Neural cell (in vitro differentiated cells): ENCODE data around the gene TAF5L. TPM values are rescaled to one million over a fixed set of nuclear protein-coding genes. Genes with fewer than 3 reads are reported as not detected.
A peak's percentile ranks its signal among the peaks of the same experiment; 100 is the strongest.

Experiments used
- H2AFZ ChIP-seq: fragments of 200-600, 300-800 bp; sonication (generic), shearing (Covaris generic); 2 replicates; pipeline ENCODE4 v1.6.0; 2014; ENCODE audit warnings: low read depth, mild to moderate bottlenecking, antibody characterized with exemption, low read length, moderate library complexity
- H3F3A ChIP-seq: fragments of 200-600 bp; shearing (Covaris generic); 2 replicates; pipeline ENCODE4 v1.6.1; 2016; ENCODE audit warnings: mild to moderate bottlenecking, moderate library complexity, mixed read lengths, antibody characterized with exemption, low read length; ENCODE audit not compliant: insufficient read depth, poor library complexity, severe bottlenecking
- H3K27ac ChIP-seq: fragments of 200-600, 300-800 bp; sonication (generic), shearing (Covaris generic); 2 replicates; pipeline ENCODE4 v1.5.1; 2014; ENCODE audit warnings: mild to moderate bottlenecking, low read length, moderate library complexity
- H3K27me3 ChIP-seq: fragments of 300-800, 200-600 bp; sonication (generic), shearing (Covaris generic); 2 replicates; pipeline ENCODE4 v1.6.0; 2014; ENCODE audit warnings: mild to moderate bottlenecking, low read depth, low read length, moderate library complexity; ENCODE audit not compliant: insufficient read depth
- H3K36me3 ChIP-seq: fragments of 300-800, 200-600 bp; sonication (generic), shearing (Covaris generic); 2 replicates; pipeline ENCODE4 v1.5.1; 2014; ENCODE audit warnings: mild to moderate bottlenecking, antibody characterized with exemption, low read length, moderate library complexity; ENCODE audit not compliant: insufficient read depth
- H3K4me2 ChIP-seq: fragments of 300-800, 200-600 bp; sonication (generic), shearing (Covaris generic); 2 replicates; pipeline ENCODE4 v1.6.0; 2014; ENCODE audit warnings: mild to moderate bottlenecking, low read length
- H3K4me3 ChIP-seq: fragments of 300-800, 200-600 bp; sonication (generic), shearing (Covaris generic); 2 replicates; pipeline ENCODE4 v1.5.1; 2014; ENCODE audit warnings: mild to moderate bottlenecking, low read length, moderate library complexity
- H3K79me2 ChIP-seq: fragments of 200-600 bp; shearing (Covaris generic); replicated peaks from 2 replicates; pipeline ENCODE4 v1.6.0; 2014; ENCODE audit warnings: mild to moderate bottlenecking, low read length, moderate library complexity; ENCODE audit not compliant: insufficient read depth
- H3K9ac ChIP-seq: fragments of 300-800, 200-600 bp; sonication (generic), shearing (Covaris generic); 2 replicates; pipeline ENCODE4 v1.6.1; 2016; ENCODE audit warnings: mild to moderate bottlenecking, low read length, mixed read lengths
- H3K9me2 ChIP-seq: fragments of 200-600 bp; shearing (Covaris generic); 2 replicates; pipeline ENCODE4 v1.6.1; 2016; ENCODE audit warnings: mild to moderate bottlenecking, low read length, mixed read lengths; ENCODE audit not compliant: insufficient read depth
- H3K9me3 ChIP-seq: fragments of 200-600, 300-800 bp; sonication (generic), shearing (Covaris generic); 2 replicates; pipeline ENCODE4 v1.6.1; 2016; ENCODE audit warnings: mild to moderate bottlenecking, mixed run types, low read length, moderate library complexity, mixed read lengths
- H4K20me1 ChIP-seq: fragments of 200-600 bp; shearing (Covaris generic); 2 replicates; pipeline ENCODE4 v1.6.1; 2016; ENCODE audit warnings: mild to moderate bottlenecking, mixed run types; ENCODE audit not compliant: insufficient read depth
- EP300 ChIP-seq: fragments of 450-650 bp; conservative IDR thresholded peaks from 2 replicates; pipeline ENCODE4 v1.6.1; 2014; ENCODE audit warnings: antibody characterized with exemption, mild to moderate bottlenecking, moderate library complexity; ENCODE audit not compliant: poor library complexity, severe bottlenecking
- EZH2 ChIP-seq: fragments of 200-600, 300-800 bp; shearing (Covaris generic), sonication (generic); IDR thresholded peaks from 2 replicates; pipeline ENCODE4 v1.6.1; 2014; ENCODE audit warnings: antibody characterized with exemption, low read length, borderline replicate concordance, mild to moderate bottlenecking; ENCODE audit not compliant: insufficient read depth, poor library complexity, severe bottlenecking
- MXI1 ChIP-seq: fragments of 450-650 bp; conservative IDR thresholded peaks from 2 replicates; pipeline ENCODE4 v1.6.1; 2014; ENCODE audit warnings: antibody characterized with exemption, mild to moderate bottlenecking; ENCODE audit not compliant: poor library complexity, severe bottlenecking
- POLR2AphosphoS5 ChIP-seq: IDR thresholded peaks from 2 replicates; pipeline ENCODE4 v1.6.1; 2012
- RAD21 ChIP-seq: fragments of 450-650 bp; conservative IDR thresholded peaks from 2 replicates; pipeline ENCODE4 v1.6.1; 2014; ENCODE audit warnings: antibody characterized with exemption, mild to moderate bottlenecking, moderate library complexity
- SMC3 ChIP-seq: fragments of 450-650 bp; conservative IDR thresholded peaks from 2 replicates; pipeline ENCODE4 v1.6.1; 2014; ENCODE audit warnings: antibody characterized with exemption, mild to moderate bottlenecking, moderate library complexity; ENCODE audit not compliant: poor library complexity
- TAF1 ChIP-seq: IDR thresholded peaks from 2 replicates; pipeline ENCODE4 v1.6.1; 2012; ENCODE audit warnings: low read depth
- polyA minus RNA-seq: library from RNA; depleted of rRNA, polyadenylated mRNA; stranded (reverse); fragments of >200 nt; gene quantifications from 2 replicates; pipeline ENCODE4 v1.2.3, GENCODE V29; 2014
- polyA plus RNA-seq: library from polyadenylated mRNA; depleted of rRNA; stranded (reverse); fragments of >200 nt; gene quantifications from 2 replicates; pipeline ENCODE4 v1.2.3, GENCODE V29; 2014
- TF ChIP-seq, protein P1 (sequence below): fragments of 450-650 bp; IDR thresholded peaks from 2 replicates; pipeline ENCODE4 v1.5.1; 2014; ENCODE audit warnings: antibody characterized with exemption, mild to moderate bottlenecking, moderate library complexity; ENCODE audit not compliant: poor library complexity, severe bottlenecking
- TF ChIP-seq, protein P2 (sequence below): IDR thresholded peaks from 2 replicates; pipeline ENCODE4 v1.6.1; 2012; ENCODE audit warnings: borderline replicate concordance

TAF5L gene
- 18.5 and 22.6 TPM in 2 replicates for polyA plus RNA-seq
- polyA minus RNA-seq: 29.5 and 31.4 TPM in 2 replicates

- H3K79me2 ChIP-seq: peaks cover 39% of the 10 kb centered on the region
- no peaks in the 10 kb centered on the region for H3K9me2 ChIP-seq
- H3K9ac ChIP-seq: peak within 1 kb of the TSS; percentile 66
- H4K20me1 ChIP-seq: no peaks in the 10 kb centered on the region
- TF ChIP-seq EP300 (peak; percentile 32), TAF1 (no peak), EZH2 (no peak), MXI1 (peak; percentile 98), RAD21 (no peak), SMC3 (peak; percentile 56), POLR2AphosphoS5 (peak; percentile 33)
- TF ChIP-seq, protein P1, sequence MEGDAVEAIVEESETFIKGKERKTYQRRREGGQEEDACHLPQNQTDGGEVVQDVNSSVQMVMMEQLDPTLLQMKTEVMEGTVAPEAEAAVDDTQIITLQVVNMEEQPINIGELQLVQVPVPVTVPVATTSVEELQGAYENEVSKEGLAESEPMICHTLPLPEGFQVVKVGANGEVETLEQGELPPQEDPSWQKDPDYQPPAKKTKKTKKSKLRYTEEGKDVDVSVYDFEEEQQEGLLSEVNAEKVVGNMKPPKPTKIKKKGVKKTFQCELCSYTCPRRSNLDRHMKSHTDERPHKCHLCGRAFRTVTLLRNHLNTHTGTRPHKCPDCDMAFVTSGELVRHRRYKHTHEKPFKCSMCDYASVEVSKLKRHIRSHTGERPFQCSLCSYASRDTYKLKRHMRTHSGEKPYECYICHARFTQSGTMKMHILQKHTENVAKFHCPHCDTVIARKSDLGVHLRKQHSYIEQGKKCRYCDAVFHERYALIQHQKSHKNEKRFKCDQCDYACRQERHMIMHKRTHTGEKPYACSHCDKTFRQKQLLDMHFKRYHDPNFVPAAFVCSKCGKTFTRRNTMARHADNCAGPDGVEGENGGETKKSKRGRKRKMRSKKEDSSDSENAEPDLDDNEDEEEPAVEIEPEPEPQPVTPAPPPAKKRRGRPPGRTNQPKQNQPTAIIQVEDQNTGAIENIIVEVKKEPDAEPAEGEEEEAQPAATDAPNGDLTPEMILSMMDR: peak; percentile 36
- TF ChIP-seq, protein P2, sequence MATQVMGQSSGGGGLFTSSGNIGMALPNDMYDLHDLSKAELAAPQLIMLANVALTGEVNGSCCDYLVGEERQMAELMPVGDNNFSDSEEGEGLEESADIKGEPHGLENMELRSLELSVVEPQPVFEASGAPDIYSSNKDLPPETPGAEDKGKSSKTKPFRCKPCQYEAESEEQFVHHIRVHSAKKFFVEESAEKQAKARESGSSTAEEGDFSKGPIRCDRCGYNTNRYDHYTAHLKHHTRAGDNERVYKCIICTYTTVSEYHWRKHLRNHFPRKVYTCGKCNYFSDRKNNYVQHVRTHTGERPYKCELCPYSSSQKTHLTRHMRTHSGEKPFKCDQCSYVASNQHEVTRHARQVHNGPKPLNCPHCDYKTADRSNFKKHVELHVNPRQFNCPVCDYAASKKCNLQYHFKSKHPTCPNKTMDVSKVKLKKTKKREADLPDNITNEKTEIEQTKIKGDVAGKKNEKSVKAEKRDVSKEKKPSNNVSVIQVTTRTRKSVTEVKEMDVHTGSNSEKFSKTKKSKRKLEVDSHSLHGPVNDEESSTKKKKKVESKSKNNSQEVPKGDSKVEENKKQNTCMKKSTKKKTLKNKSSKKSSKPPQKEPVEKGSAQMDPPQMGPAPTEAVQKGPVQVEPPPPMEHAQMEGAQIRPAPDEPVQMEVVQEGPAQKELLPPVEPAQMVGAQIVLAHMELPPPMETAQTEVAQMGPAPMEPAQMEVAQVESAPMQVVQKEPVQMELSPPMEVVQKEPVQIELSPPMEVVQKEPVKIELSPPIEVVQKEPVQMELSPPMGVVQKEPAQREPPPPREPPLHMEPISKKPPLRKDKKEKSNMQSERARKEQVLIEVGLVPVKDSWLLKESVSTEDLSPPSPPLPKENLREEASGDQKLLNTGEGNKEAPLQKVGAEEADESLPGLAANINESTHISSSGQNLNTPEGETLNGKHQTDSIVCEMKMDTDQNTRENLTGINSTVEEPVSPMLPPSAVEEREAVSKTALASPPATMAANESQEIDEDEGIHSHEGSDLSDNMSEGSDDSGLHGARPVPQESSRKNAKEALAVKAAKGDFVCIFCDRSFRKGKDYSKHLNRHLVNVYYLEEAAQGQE: no peak
- peak within 1 kb of the TSS; percentile 85 for H2AFZ ChIP-seq
- peak within 1 kb of the TSS; percentile 98 for H3K4me3 ChIP-seq
- peak within 1 kb of the TSS; percentile 74 for H3K4me2 ChIP-seq
- H3K36me3 ChIP-seq: no peaks in the 10 kb centered on the region
- H3K27me3 ChIP-seq: no peaks in the 10 kb centered on the region
- H3K27ac ChIP-seq: peak within 1 kb of the TSS; percentile 42
- no peaks in the 10 kb centered on the region for H3K9me3 ChIP-seq
- no peaks in the 10 kb centered on the region for H3F3A ChIP-seq
Measured at GRCh38 chr1:229625915-229626831, at the start of gene TAF5L, which contains the start of gene URB2. Gene TAF5L, minus strand, starts transcription at chr1:229626122. Its CDS starts 11,640 bp downstream, at chr1:229614482. Gene URB2, plus strand, starts transcription at chr1:229626247. Its CDS starts 1,387 bp downstream, at chr1:229627634.

GRCh38 chr1:229675396-229675795 lies 49.5 kb upstream of the TAF5L start:
- H3K27me3 ChIP-seq: no peaks in the 10 kb centered on the region
- no peak overlapping the region for H3K9ac ChIP-seq
- no peaks in the 10 kb centered on the region for H3K36me3 ChIP-seq
- no peaks in the 10 kb centered on the region for H3K9me2 ChIP-seq
- H4K20me1 ChIP-seq: no peaks in the 10 kb centered on the region
- no peak overlapping the region for H3K4me3 ChIP-seq
- no peaks in the 10 kb centered on the region for H3K9me3 ChIP-seq
- no peak overlapping the region for H2AFZ ChIP-seq
- no peaks in the 10 kb centered on the region for H3F3A ChIP-seq
- H3K27ac ChIP-seq: no peak overlapping the region
- no peak overlapping the region for H3K4me2 ChIP-seq
- TF ChIP-seq POLR2AphosphoS5 (no peak), EP300 (no peak), MXI1 (no peak), TAF1 (no peak), RAD21 (no peak), EZH2 (no peak), SMC3 (no peak)
- TF ChIP-seq, protein P2: no peak
- TF ChIP-seq, protein P1: no peak
- H3K79me2 ChIP-seq: no peaks in the 10 kb centered on the region
